Omental fat pad (tissue), 4 donors: ENCODE measurements around the gene CHST13. TPM values are rescaled to one million over a fixed set of nuclear protein-coding genes. Genes with fewer than 3 reads are reported as not detected.

Source experiments
- ATAC-seq: fragments of 150-250 bp; one replicate; pipeline ENCODE4 v1.9.1; 2016; ENCODE audit warnings: mild to moderate bottlenecking, moderate library complexity; ENCODE audit not compliant: low FRiP score
- DNase-seq: peaks from one replicate; pipeline ENCODE4 v3.0.0-alpha.2; 2019; ENCODE audit warnings: low spot score
- CTCF ChIP-seq, 3 donors: fragments of 450-650 bp; IDR thresholded peaks; one replicate each; pipeline ENCODE4 v1.5.1; 2016 to 2017; ENCODE audit warnings: antibody characterized with exemption in 3 of 3, mild to moderate bottlenecking in 3 of 3, moderate library complexity in 2 of 3
- total RNA-seq, 4 donors: library from RNA; depleted of rRNA; stranded (reverse); fragments of >200 nt; gene quantifications; one replicate each; pipeline ENCODE4 v1.1.0, GENCODE V29; 2016

CHST13 gene
- total RNA-seq, 4 donors from 2014 or later: 0.46 to 2.3 (median 1.7) TPM; not detected in 1

GRCh38 chr3:126562737-126563276, 38.9 kb downstream of the CHST13 start:
- DNase-seq (no peak), ATAC-seq (no peak)
- no peak for TF ChIP-seq CTCF (IDR thresholded peaks at IDR 0.05)

- DNase-seq (no peak), ATAC-seq (no peak)
- TF ChIP-seq CTCF (IDR thresholded peaks at IDR 0.05): no peak
Measured at GRCh38 chr3:126567696-126568438, 43.9 kb downstream of the CHST13 start.

- no peak for TF ChIP-seq CTCF (IDR thresholded peaks at IDR 0.05)
- no peak for DNase-seq
- no peak for ATAC-seq
Measured at GRCh38 chr3:126568776-126569342, 44.9 kb downstream of the CHST13 start.

- no peak for ATAC-seq
- TF ChIP-seq CTCF (IDR thresholded peaks at IDR 0.05): no peak
Measured at GRCh38 chr3:126569390-126569975, 45.5 kb downstream of the CHST13 start.

GRCh38 chr3:126570103-126570541, 46.2 kb downstream of the CHST13 start:
- no peak for TF ChIP-seq CTCF (IDR thresholded peaks at IDR 0.05)
- no peak for ATAC-seq

More at GRCh38 chr3:126569390-126569975, 45.5 kb downstream of the CHST13 start:
- DNase-seq: no peak

GRCh38 chr3:126571078-126571477, 47.1 kb downstream of the CHST13 start:
- no peak for DNase-seq
- TF ChIP-seq CTCF (IDR thresholded peaks at IDR 0.05): no peak

More at GRCh38 chr3:126570103-126570541, 46.2 kb downstream of the CHST13 start:
- no peak for DNase-seq

More at GRCh38 chr3:126571078-126571477, 47.1 kb downstream of the CHST13 start:
- ATAC-seq: no peak
